ENCODE results near the gene CFHR2.

- TF ChIP-seq CTCF (IDR thresholded peaks at IDR 0.05) (no peak), POLR2AphosphoS5 (IDR thresholded peaks at IDR 0.05) (no peak)
Measured at GRCh38 chr1:196954778-196955177, 11.2 kb downstream of the CFHR2 start.
